Ramos (cell line): Measurements from ENCODE around the gene TSEN34.
"Not testable (repeated sequence)": the region's sequence is repeated elsewhere in the genome, so short reads cannot be mapped to it uniquely, and the experiment has no call there.

ENCODE experiments used
- in situ Hi-C: fragments of 300-500 bp; cut with MboI; formaldehyde crosslinking; loops from one replicate; pipeline ENCODE4 v1.14.3; 2022; ENCODE audit warnings: low sequenced_read_pairs; ENCODE audit not compliant: unreplicated experiment

Gene TSEN34

GRCh38 chr19:54206030-54206830, 15.1 kb downstream of the TSEN34 start:
- in situ Hi-C loops = no loop called here

DNA sequence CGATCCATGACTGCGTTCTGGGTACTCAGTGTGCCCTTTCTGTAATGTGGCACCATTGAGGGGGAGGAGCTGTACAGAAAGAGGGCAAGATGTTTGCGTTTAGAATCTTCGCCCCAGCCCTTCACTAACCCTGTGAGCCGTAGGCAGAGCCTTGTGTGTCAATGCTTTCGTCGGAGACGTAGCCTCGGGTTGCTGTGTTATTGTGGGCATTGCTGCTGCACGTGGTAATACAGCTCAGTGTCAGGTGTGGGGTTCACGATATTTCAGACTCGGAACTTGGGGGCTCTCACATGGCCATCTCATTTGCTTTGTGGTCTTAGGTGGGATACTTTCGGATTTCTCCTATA, 15.7 kb downstream of the TSEN34 start:
- in situ Hi-C loops = no loop called here

DNA sequence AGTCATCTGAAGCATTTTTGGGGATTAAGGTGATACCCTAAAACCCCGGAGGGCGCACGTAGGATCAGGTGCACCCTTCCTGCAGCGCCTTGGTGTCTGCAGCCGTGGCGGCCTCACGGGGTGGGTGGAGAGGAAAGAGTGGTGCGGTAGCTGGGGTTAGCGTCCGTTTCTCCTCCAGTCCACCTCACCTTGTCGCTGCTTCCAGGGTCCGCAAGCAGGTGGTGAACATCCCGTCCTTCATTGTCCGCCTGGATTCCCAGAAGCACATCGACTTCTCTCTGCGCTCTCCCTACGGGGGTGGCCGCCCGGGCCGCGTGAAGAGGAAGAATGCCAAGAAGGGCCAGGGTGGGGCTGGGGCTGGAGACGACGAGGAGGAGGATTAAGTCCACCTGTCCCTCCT, 16.1 kb downstream of the TSEN34 start:
- in situ Hi-C loops = not testable (repeated sequence)

GRCh38 chr19:54207676-54207982, 16.5 kb downstream of the TSEN34 start:
- in situ Hi-C loops = no loop called here

DNA sequence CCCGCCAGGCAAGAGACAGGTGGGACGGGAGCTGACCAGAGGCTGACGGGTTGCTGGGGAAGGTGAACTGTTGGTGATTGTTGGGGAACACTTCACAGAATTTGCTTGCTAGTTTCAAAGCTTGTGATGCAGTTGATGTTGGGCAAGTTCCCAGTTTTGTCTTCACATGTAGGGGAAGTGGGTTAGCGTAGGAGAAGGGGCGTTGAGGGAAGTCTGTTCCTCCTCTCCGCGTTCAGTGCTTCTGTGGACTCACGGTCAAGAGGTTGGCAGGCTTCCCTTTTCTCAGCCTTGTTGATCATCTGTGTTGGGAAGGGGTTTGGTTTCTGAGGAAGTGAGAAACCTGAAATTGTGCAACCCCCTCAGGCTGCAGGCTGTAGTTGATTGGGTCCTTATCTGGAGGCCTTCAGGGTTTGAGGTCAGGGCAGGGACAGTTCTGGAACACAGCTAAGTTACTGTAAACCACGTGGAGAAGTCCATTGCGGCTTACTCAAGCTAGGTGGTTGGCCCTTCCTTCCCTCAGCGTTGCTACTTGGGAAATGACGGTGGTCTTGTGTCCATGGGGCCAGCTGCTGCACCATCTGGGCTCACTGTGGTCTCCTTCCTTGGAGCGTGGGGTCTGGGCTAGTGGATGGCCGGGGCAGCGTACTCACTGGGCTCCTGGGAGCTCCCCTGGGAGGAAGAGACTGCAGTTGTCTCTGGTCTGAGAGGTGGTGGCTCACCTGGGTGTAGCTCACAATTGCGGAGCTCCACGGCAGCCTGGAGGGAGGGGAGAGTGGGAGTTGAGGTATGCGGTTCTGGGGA, 17.1 kb downstream of the TSEN34 start:
- in situ Hi-C loops = no loop called here

GRCh38 chr19:54208784-54209057, 17.6 kb downstream of the TSEN34 start:
- in situ Hi-C loops = no loop called here

GRCh38 chr19:54209058-54209810, 18.1 kb downstream of the TSEN34 start:
- in situ Hi-C loops = no loop called here

GRCh38 chr19:54209811-54210494, 18.8 kb downstream of the TSEN34 start:
- in situ Hi-C loops = no loop called here

GRCh38 chr19:54211235-54211634, 20.1 kb downstream of the TSEN34 start:
- in situ Hi-C loops = no loop called here

DNA sequence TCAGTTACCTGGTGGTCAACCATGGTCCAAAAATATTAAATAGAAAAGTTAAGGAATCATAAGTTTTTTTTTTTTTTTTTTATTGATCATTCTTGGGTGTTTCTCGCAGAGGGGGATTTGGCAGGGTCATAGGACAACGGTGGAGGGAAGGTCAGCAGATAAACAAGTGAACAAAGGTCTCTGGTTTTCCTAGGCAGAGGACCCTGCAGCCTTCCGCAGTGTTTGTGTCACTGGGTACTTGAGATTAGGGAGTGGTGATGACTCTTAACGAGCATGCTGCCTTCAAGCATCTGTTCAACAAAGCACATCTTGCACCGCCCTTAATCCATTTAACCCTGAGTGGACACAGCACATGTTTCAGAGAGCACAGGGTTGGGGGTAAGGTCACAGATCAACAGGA, 23.1 kb downstream of the TSEN34 start:
- in situ Hi-C loops = not testable (repeated sequence)

DNA sequence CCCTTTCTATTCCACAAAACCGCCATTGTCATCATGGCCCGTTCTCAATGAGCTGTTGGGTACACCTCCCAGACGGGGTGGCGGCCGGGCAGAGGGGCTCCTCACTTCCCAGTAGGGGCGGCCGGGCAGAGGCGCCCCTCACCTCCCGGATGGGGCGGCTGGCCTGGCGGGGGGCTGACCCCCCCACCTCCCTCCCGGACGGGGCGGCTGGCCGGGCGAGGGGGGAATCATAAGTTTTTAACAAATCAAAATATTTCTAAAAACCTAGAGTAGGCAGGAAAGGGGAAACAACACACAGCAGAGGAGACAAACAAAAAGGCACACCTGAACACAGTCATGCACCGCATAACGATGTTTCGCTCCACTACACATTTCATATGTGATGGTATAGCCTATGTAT, 23.6 kb downstream of the TSEN34 start:
- in situ Hi-C loops = not testable (repeated sequence)

- in situ Hi-C loops = no loop called here
These were observed 25.8 kb downstream of the TSEN34 start for GRCh38 chr19:54216869-54217268.

DNA sequence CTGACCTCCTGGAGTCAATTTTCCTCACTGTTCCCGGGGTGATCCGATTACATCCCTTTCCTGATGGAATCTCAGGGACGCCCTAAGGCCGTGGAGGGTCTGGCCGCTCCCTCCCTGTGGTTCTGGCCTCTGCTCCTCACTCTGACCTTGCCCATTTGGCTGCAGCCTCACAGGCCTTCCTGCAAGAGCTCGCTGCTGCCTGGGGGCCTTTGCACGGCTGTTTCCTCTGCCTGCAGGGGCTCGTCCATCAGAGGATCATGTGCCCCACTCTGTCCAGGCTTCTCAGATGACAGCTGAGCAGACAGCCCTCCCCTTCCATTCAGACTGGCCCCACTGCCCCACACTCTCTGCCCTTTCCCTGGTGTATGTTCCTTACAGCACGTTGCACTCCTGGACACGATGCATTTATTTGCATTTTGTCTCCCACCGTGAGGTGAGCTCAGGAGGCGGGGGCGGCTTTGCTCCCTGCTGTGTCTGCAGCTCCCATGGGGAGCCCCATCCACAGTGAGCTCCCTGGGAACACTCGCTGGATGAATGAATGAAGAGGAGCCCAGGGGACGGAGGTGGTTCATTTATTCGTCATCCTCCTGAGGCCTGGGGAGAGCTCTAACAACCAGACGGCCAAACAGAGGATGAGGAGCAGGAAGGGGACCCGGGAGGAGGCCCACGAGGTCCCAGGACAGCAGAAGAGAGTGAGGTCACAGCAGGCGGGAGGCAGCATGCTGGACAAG, 26.6 kb downstream of the TSEN34 start:
- in situ Hi-C loops = not testable (repeated sequence)

- in situ Hi-C loops = no loop called here
These were observed 27.2 kb downstream of the TSEN34 start for GRCh38 chr19:54218259-54218658.

GRCh38 chr19:54218960-54219661, 28.0 kb downstream of the TSEN34 start:
- in situ Hi-C loops = no loop called here

GRCh38 chr19:54219702-54220101, 28.6 kb downstream of the TSEN34 start:
- in situ Hi-C loops = not testable (repeated sequence)

- in situ Hi-C loops = not testable (repeated sequence)
These were observed 30.8 kb downstream of the TSEN34 start for GRCh38 chr19:54221947-54222346.

DNA sequence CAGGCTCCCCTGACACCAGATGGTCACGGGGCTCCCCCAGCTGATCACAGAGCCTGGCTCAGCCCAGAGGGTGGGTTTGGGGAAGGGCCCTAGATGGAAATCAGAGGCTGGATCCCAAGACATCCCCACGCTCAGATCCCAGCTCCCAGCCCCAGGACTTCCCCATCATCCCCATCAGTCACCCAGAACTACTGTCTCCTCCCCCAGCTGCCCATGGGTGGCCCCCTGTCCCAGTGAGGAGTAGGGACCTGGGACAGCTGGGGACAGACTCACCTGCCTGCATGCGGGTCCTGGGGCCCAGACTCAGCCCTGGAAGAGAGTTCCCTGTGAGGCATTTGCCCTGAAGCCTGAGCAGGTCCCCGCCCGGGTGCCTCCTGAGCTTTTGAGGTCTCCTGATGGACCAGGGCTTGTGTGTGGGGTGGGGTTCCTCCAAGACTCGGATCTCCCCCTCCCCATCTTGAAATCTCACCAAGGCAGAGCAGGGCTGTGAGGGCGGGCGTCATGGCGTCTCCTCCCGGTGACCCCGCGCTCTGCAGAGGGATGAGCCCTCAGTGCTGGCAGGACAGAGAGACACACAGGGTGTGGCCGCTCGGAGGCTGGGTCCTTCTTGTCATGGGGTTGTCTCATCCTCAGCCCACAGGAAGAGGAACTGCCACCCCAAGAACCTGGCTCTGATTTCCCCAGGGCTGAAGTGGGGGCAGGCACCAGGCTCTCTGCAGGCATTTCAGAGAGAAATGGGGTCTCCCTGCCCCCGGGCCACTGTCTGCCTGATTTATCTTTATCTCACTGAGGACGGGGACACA, 31.6 kb downstream of the TSEN34 start, which contains the start of gene LILRB3:
Gene LILRB3 (minus strand): TSS at position 534 of the 803 bp plus-strand sequence. CDS start 31 bp downstream, at position 503.
- in situ Hi-C loops = not testable (repeated sequence)
